ENCODE data around the gene CREBRF. TPM values are rescaled to one million over a fixed set of nuclear protein-coding genes. Genes with fewer than 3 reads are reported as not detected.

CREBRF gene
- total and polyA plus RNA-seq, 2 of the 8 experiments (the other 6 are each of a cell fraction or from before 2014, with no cell fraction given) = 1.2 to 4.7 TPM

DNA sequence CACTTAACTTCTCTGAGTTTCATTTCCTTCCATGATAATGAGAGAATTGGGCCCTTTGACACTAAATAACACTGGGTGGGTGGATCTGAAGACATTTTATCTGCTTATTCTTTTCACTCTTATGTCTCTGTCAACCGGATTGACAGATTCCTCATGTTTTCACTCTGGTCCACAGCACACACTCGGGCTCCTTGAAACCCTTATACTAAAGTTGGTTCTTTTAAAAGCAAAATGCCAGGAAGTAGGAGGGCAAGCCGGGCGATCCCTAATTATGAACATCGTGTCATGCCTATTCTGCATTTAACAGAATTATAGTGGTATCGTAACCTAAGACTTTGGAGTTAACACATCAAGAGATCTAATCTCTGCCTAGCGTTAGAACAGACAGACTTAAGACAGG is 28.2 kb upstream of the CREBRF start:
- 90% methylated on average over 7 of the region's 7 CpGs; no CpG with 5 or more reads in 1 of the 2 experiments for WGBS, 2 experiments (ENCODE audit: extremely low coverage in 1 of 2, insufficient coverage in 1 of 2, insufficient read length in 1 of 2, insufficient replicate concordance in 2 of 2, low coverage in 1 of 2, low lambda C conversion rate in 2 of 2, missing lambda C conversion rate in 1 of 2)
- Histone ChIP-seq H3K23ac (ENCODE audit: insufficient read length) (no peak overlapping the region), H3K56ac (replicated peaks; ENCODE audit: insufficient read length, low read depth, low read length) (no peak overlapping the region), H2BK5ac (ENCODE audit: low read depth, low read length) (no peak overlapping the region), H4K20me1 (replicated peaks in 1 of 2; ENCODE audit: control insufficient read depth in 1 of 2, insufficient read depth in 2 of 2, low read length in 2 of 2) (peaks cover 3 to 7% of the 10 kb centered on the region in 2 experiments), H3K18ac (ENCODE audit: extremely low read depth, low read length) (no peak overlapping the region), H2BK120ac (replicated peaks; ENCODE audit: low read depth, low read length) (no peak overlapping the region), H4K5ac (ENCODE audit: insufficient read length, low read depth, low read length) (no peak overlapping the region), H2BK15ac (ENCODE audit: low read length) (no peak overlapping the region), H3K9me3 (ENCODE audit: insufficient read depth in 2 of 2, low read depth in 1 of 2, low read length in 1 of 2) (no peaks in the 10 kb centered on the region), H3K4me3 (ENCODE audit: extremely low read depth in 1 of 4, insufficient read depth in 2 of 4, low read depth in 3 of 4, low read length in 4 of 4) (no peak overlapping the region), H3K4ac (replicated peaks; ENCODE audit: insufficient read length, low read depth, low read length) (no peak overlapping the region), H2BK12ac (ENCODE audit: low read depth, low read length) (no peak overlapping the region), H2BK20ac (ENCODE audit: low read length) (no peak overlapping the region), H3K4me2 (ENCODE audit: insufficient read depth in 1 of 2, low read depth in 2 of 2, low read length in 2 of 2) (no peak overlapping the region), H4K91ac (replicated peaks; ENCODE audit: insufficient read length, low read length) (no peak overlapping the region), H3K27me3 (replicated peaks in 1 of 4; ENCODE audit: control insufficient read depth in 3 of 4, extremely low read depth in 1 of 4, insufficient read depth in 3 of 4, low read length in 3 of 4) (no peaks in the 10 kb centered on the region), H2AK5ac (ENCODE audit: low read depth, low read length) (no peak overlapping the region), H3K14ac (ENCODE audit: insufficient read length) (no peak overlapping the region), H3K79me2 (ENCODE audit: control insufficient read depth in 1 of 2, insufficient read depth in 2 of 2, low read length in 2 of 2) (peaks cover 3 to 14% of the 10 kb centered on the region in 2 experiments; a peak in 2 of 4 replicates), H3K36me3 (ENCODE audit: control insufficient read depth in 2 of 4, insufficient read depth in 4 of 4, low read length in 3 of 4) (no peaks in the 10 kb centered on the region), H2AFZ (ENCODE audit: low read length) (no peak overlapping the region), H3K23me2 (ENCODE audit: low read depth, low read length) (no peaks in the 10 kb centered on the region), H3K9ac (replicated peaks in 1 of 4; ENCODE audit: extremely low read depth in 1 of 4, low read depth in 3 of 4, low read length in 3 of 4) (no peak overlapping the region), H3K79me1 (ENCODE audit: low read depth, low read length) (peaks cover 6% of the 10 kb centered on the region), H3K4me1 (replicated peaks in 1 of 4; ENCODE audit: control insufficient read depth in 3 of 4, insufficient read depth in 4 of 4, low read length in 3 of 4) (peaks cover 2 to 5% (median 3%) of the 10 kb centered on the region in 4 experiments; a peak in 4 of 7 replicates), H3K27ac (ENCODE audit: low read depth, low read length) (no peak overlapping the region), H4K8ac (ENCODE audit: extremely low read depth, insufficient read depth, low read length) (no peak overlapping the region)
- TF ChIP-seq BACH1 (IDR thresholded peaks at IDR 0.05; ENCODE audit: low read length) = no peak
- TF ChIP-seq NANOG (IDR thresholded peaks at IDR 0.05; ENCODE audit: insufficient read depth, low read depth, low read length, poor library complexity, severe bottlenecking) = no peak
- no peak for TF ChIP-seq HDAC6 (IDR thresholded peaks at IDR 0.05; ENCODE audit: low read depth, low read length)
- no peak for TF ChIP-seq JUN (IDR thresholded peaks at IDR 0.05; ENCODE audit: low read depth, low read length)
- no peak for TF ChIP-seq TEAD4 (IDR thresholded peaks at IDR 0.05; ENCODE audit: low read depth, low read length)
- FAIRE-seq = no peak
- DNase-seq (ENCODE audit: low read depth in 1 of 2, low spot score in 2 of 2) = no peak
- ChIA-PET POLR2A (ENCODE audit: partially characterized antibody) (no interaction called here), CTCF (ENCODE audit: partially characterized antibody) (interaction anchor here (0.6 to 2.1 kb wide), 4 partner anchors 9 to 1133 kb away, joined by 3 to 5 read pairs (median 3); no protein-coding TSS in a partner anchor)

Data from H1 (cell line).